OCI-LY3 (cell line): ENCODE results near the gene IL1RL2.

Experiments used
- H2AFZ ChIP-seq: fragments of 200-600, 300-600 bp; shearing (Covaris generic); 2 replicates; pipeline ENCODE4 v1.6.0; 2014; ENCODE audit warnings: antibody characterized with exemption, low read depth, low read length
- H3K27ac ChIP-seq: fragments of 200-600, 300-600 bp; sonication (generic); 2 replicates; pipeline ENCODE4 v1.5.1; 2014; ENCODE audit warnings: mild to moderate bottlenecking, low read length, moderate library complexity, mixed read lengths
- H3K27me3 ChIP-seq: fragments of 200-600, 300-600 bp; sonication (generic); 2 replicates; pipeline ENCODE4 v1.6.1; 2014; ENCODE audit warnings: low read depth, low read length, mixed read lengths
- H3K36me3 ChIP-seq: fragments of 200-600, 300-600 bp; sonication (generic); replicated peaks from 2 replicates; pipeline ENCODE3; 2014; ENCODE audit warnings: low read depth, low read length, mixed read lengths
- H3K4me1 ChIP-seq: fragments of 300-600, 200-600 bp; sonication (generic); 2 replicates; pipeline ENCODE4 v1.6.1; 2014; ENCODE audit warnings: low read length, mixed read lengths
- H3K4me2 ChIP-seq: fragments of 200-600, 300-600 bp; sonication (generic); 2 replicates; pipeline ENCODE4 v1.6.1; 2014; ENCODE audit warnings: low read length, mixed read lengths
- H3K4me3 ChIP-seq: fragments of 300-600, 200-600 bp; sonication (generic); 2 replicates; pipeline ENCODE4 v1.5.1; 2014; ENCODE audit warnings: antibody characterized with exemption, mild to moderate bottlenecking, low read length, moderate library complexity
- H3K79me2 ChIP-seq: fragments of 300-600, 200-600 bp; shearing (Covaris generic); 2 replicates; pipeline ENCODE4 v1.6.1; 2014; ENCODE audit warnings: mild to moderate bottlenecking, low read length, mixed read lengths
- H3K9ac ChIP-seq: fragments of 300-600, 200-600 bp; shearing (Covaris generic); 2 replicates; pipeline ENCODE4 v1.6.0; 2014; ENCODE audit warnings: mild to moderate bottlenecking, low read length, moderate library complexity
- H3K9me3 ChIP-seq: fragments of 200-600, 300-600 bp; shearing (Covaris generic); 2 replicates; pipeline ENCODE4 v1.6.1; 2014; ENCODE audit warnings: low read length, mixed read lengths; ENCODE audit not compliant: insufficient read depth
- H4K20me1 ChIP-seq: fragments of 200-600, 300-600 bp; sonication (generic); 2 replicates; pipeline ENCODE4 v1.6.1; 2016; ENCODE audit warnings: low read length, mixed read lengths; ENCODE audit not compliant: insufficient read depth
- EZH2phosphoT487 ChIP-seq: fragments of 200-600 bp; shearing (Covaris generic); IDR thresholded peaks from 2 replicates; pipeline ENCODE4 v1.6.1; 2018; ENCODE audit warnings: antibody characterized with exemption, mixed run types, low read depth
- TF ChIP-seq, protein P1 (sequence below): fragments of 200-600, 300-600 bp; sonication (generic); IDR thresholded peaks from 2 replicates; pipeline ENCODE4 v1.5.1; 2014; ENCODE audit warnings: antibody characterized with exemption, low read length, low read depth

The IL1RL2 gene

GRCh38 chr2:102253753-102254150 lies 66.9 kb downstream of the IL1RL2 start:
- Histone ChIP-seq H3K27ac (no peak overlapping the region), H4K20me1 (no peaks in the 10 kb centered on the region), H3K9me3 (no peaks in the 10 kb centered on the region), H3K79me2 (no peaks in the 10 kb centered on the region), H3K4me3 (no peak overlapping the region), H2AFZ (no peak overlapping the region), H3K4me2 (no peak overlapping the region), H3K27me3 (no peaks in the 10 kb centered on the region), H3K36me3 (no peaks in the 10 kb centered on the region), H3K9ac (no peak overlapping the region), H3K4me1 (peaks cover 16% of the 10 kb centered on the region)
- no peak for TF ChIP-seq EZH2phosphoT487
- TF ChIP-seq, protein P1, sequence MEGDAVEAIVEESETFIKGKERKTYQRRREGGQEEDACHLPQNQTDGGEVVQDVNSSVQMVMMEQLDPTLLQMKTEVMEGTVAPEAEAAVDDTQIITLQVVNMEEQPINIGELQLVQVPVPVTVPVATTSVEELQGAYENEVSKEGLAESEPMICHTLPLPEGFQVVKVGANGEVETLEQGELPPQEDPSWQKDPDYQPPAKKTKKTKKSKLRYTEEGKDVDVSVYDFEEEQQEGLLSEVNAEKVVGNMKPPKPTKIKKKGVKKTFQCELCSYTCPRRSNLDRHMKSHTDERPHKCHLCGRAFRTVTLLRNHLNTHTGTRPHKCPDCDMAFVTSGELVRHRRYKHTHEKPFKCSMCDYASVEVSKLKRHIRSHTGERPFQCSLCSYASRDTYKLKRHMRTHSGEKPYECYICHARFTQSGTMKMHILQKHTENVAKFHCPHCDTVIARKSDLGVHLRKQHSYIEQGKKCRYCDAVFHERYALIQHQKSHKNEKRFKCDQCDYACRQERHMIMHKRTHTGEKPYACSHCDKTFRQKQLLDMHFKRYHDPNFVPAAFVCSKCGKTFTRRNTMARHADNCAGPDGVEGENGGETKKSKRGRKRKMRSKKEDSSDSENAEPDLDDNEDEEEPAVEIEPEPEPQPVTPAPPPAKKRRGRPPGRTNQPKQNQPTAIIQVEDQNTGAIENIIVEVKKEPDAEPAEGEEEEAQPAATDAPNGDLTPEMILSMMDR, result peak; percentile 59

GRCh38 chr2:102256276-102256675 lies 69.5 kb downstream of the IL1RL2 start:
- Histone ChIP-seq H3K4me2 (peak overlapping the region; percentile 13; the same call in 1 of the 2 replicates), H3K27me3 (no peaks in the 10 kb centered on the region), H3K4me3 (no peak overlapping the region), H3K79me2 (no peaks in the 10 kb centered on the region), H3K4me1 (peaks cover 16% of the 10 kb centered on the region), H3K27ac (no peak overlapping the region), H3K36me3 (no peaks in the 10 kb centered on the region), H4K20me1 (no peaks in the 10 kb centered on the region), H2AFZ (no peak overlapping the region), H3K9me3 (no peaks in the 10 kb centered on the region), H3K9ac (no peak overlapping the region)
- TF ChIP-seq, protein P1, result no peak
- no peak for TF ChIP-seq EZH2phosphoT487

GRCh38 chr2:102256874-102257462 lies 70.1 kb downstream of the IL1RL2 start:
- Histone ChIP-seq H3K27me3 (no peaks in the 10 kb centered on the region), H4K20me1 (no peaks in the 10 kb centered on the region), H3K79me2 (no peaks in the 10 kb centered on the region), H2AFZ (0 out of 2 replicates have a peak overlapping the region, but pooled peaks have one; percentile 11), H3K36me3 (no peaks in the 10 kb centered on the region), H3K9me3 (no peaks in the 10 kb centered on the region), H3K4me1 (peaks cover 16% of the 10 kb centered on the region), H3K27ac (no peak overlapping the region), H3K9ac (no peak overlapping the region), H3K4me2 (no peak overlapping the region), H3K4me3 (no peak overlapping the region)
- TF ChIP-seq EZH2phosphoT487, result no peak
- TF ChIP-seq, protein P1, result no peak

DNA sequence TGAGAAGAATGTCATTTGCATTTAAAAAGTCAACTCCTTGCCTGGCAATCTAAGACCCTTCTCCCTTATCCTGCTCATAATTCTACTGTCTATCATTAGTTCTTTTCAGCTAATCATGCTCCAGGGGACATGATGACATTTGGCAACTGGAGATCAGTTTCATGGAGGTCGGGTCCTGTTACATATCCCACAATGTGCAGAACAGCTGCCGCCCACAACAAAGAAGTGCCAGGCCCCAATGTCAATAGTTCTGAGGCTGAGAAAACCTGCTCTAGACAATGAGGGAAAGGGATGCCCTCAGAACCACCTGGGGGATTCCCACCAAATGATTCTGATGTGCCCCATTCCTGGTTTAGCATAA lies 71.2 kb downstream of the IL1RL2 start:
- Histone ChIP-seq H3K9me3 (no peaks in the 10 kb centered on the region), H3K4me1 (peaks cover 12% of the 10 kb centered on the region), H3K27me3 (no peaks in the 10 kb centered on the region), H4K20me1 (no peaks in the 10 kb centered on the region), H3K9ac (no peak overlapping the region), H3K36me3 (no peaks in the 10 kb centered on the region), H2AFZ (no peak overlapping the region), H3K4me3 (no peak overlapping the region), H3K4me2 (no peak overlapping the region), H3K79me2 (no peaks in the 10 kb centered on the region), H3K27ac (no peak overlapping the region)
- TF ChIP-seq, protein P1, result no peak
- no peak for TF ChIP-seq EZH2phosphoT487
